Measurements from ENCODE around the gene ING4.
A peak's percentile ranks its signal among the peaks of the same experiment; 100 is the strongest.

Gene ING4

DNA sequence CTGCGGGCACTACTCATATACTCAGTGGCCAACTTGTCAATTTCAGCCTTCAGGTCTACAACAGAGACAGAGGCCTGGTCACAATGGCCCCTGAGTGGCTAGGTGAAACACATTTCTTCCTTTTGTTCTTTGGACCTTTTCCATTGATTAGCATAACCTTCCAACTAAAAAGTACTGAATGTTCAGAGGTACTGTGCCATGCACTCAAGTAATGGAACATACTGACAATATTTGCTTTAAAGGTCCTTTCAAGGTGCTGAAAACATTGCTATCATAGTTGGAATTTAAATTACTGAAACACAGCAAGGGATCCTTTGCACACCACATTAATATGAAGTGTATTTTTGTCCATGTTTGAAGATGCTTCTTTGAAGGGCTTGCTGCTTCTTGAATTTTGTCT is 9.6 kb downstream of the ING4 start:
- no peak for TF ChIP-seq CTCF (IDR thresholded peaks at IDR 0.05; ENCODE audit: insufficient read depth, low read length, poor library complexity, severe bottlenecking)
- Histone ChIP-seq H3K36me3 (ENCODE audit: control insufficient read depth, insufficient read depth, low read length) (peaks cover 16% of the 10 kb centered on the region), H3K27me3 (replicated peaks; ENCODE audit: control insufficient read depth, insufficient read depth, low read length) (no peaks in the 10 kb centered on the region), H3K4me3 (replicated peaks; ENCODE audit: low read depth, low read length) (no peak overlapping the region)
- DNase-seq (ENCODE audit: extremely low read depth, insufficient read length), result no peak

DNA sequence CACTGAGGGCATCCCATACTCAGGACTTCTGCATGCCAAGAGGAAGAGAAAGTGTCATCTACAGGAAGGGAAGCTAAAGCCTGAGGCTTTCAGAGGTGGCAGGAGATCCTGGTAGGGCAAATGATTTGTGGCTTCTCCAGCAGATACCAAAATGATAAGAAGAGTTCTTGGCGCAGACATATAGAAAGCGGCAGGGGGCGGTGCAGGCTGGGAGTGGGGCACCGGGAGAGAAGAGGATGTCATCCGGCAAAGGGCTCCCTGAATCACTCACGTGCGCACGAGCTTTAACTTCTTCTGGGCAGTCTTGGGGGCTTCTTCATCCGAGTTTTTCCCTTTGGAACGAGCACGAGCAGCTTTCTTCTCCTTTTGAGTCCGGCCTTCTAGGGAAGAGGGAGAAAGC is 10.5 kb downstream of the ING4 start:
- peaks cover 18% of the 10 kb centered on the region for H3K36me3 ChIP-seq (ENCODE audit: control insufficient read depth, insufficient read depth, low read length)
- no peak overlapping the region for H3K4me3 ChIP-seq (replicated peaks; ENCODE audit: low read depth, low read length)
- TF ChIP-seq CTCF (IDR thresholded peaks at IDR 0.05; ENCODE audit: insufficient read depth, low read length, poor library complexity, severe bottlenecking), result no peak
- H3K27me3 ChIP-seq (replicated peaks; ENCODE audit: control insufficient read depth, insufficient read depth, low read length), result no peaks in the 10 kb centered on the region
- DNase-seq (ENCODE audit: extremely low read depth, insufficient read length), result no peak

DNA sequence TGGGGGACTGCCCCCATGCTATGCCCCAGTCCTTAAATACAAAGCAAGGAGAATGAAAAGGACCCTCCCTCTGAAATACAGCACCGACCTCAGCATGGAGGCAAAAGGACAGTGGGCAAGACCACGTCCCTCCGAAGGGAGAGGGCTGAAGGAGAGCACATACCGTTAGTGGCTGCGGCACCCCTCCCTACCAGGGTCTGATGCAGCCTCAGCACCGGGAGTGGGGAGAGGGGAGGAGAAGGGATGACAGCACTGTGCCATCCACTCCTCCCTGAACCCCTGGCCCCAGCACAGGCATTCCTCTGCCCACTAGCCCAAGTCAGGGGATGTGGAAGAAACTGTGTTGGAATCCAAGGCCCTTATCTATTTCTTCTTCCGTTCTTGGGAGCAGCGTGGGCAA is 12.1 kb downstream of the ING4 start:
- peaks cover 16% of the 10 kb centered on the region for H3K36me3 ChIP-seq (ENCODE audit: control insufficient read depth, insufficient read depth, low read length)
- TF ChIP-seq CTCF (IDR thresholded peaks at IDR 0.05; ENCODE audit: insufficient read depth, low read length, poor library complexity, severe bottlenecking), result no peak

DNA sequence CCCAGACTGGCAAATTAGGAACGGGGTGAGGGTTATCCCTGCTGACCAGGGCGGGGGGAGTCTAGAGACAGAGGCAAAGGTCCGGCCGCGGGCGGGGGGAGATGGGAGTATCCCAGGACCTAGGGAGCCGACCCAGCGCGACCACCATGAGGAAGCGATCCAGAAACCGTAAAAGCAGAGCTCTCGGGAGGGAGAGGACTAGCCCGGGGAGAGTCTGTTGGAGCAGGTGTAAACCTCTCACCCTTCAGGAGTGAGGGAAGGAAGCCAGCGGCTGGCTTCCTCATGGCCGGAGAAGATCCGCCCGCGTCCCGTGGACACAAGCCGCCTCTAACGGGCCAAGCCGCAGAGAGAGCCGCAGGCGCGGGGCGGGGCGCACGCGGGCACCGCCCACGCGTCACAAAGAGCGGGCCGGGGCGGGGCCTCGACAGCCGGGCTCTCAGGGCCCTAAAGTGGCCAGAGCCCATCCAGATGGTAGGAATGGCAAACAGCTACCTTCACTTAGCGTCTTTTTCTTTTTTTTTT is 15.8 kb downstream of the ING4 start, which contains the start of gene ACRBP:
ACRBP (minus strand) TSS at position 350 of the 522 bp plus-strand sequence; CDS start at position 284, 66 bp downstream.
- Histone ChIP-seq H3K4me3 (replicated peaks; ENCODE audit: low read depth, low read length) (peak within 1 kb of the TSS; percentile 54), H3K27me3 (replicated peaks; ENCODE audit: control insufficient read depth, insufficient read depth, low read length) (no peaks in the 10 kb centered on the region), H3K36me3 (ENCODE audit: control insufficient read depth, insufficient read depth, low read length) (peaks cover 7% of the 10 kb centered on the region)
- no peak for TF ChIP-seq CTCF (IDR thresholded peaks at IDR 0.05; ENCODE audit: insufficient read depth, low read length, poor library complexity, severe bottlenecking)
- DNase-seq (ENCODE audit: extremely low read depth, insufficient read length), result peak; percentile 81

More for the DNA sequence above, 12.1 kb downstream of the ING4 start:
- no peak overlapping the region for H3K4me3 ChIP-seq (replicated peaks; ENCODE audit: low read depth, low read length)
- no peaks in the 10 kb centered on the region for H3K27me3 ChIP-seq (replicated peaks; ENCODE audit: control insufficient read depth, insufficient read depth, low read length)
- DNase-seq (ENCODE audit: extremely low read depth, insufficient read length), result no peak

- Histone ChIP-seq H3K4me3 (replicated peaks; ENCODE audit: low read depth, low read length) (peak overlapping the region; percentile 54), H3K27me3 (replicated peaks; ENCODE audit: control insufficient read depth, insufficient read depth, low read length) (no peaks in the 10 kb centered on the region), H3K36me3 (ENCODE audit: control insufficient read depth, insufficient read depth, low read length) (peaks cover 7% of the 10 kb centered on the region)
- no peak for TF ChIP-seq CTCF (IDR thresholded peaks at IDR 0.05; ENCODE audit: insufficient read depth, low read length, poor library complexity, severe bottlenecking)
- DNase-seq (ENCODE audit: extremely low read depth, insufficient read length), result no peak
Observed at GRCh38 chr12:6646276-6647082, 16.4 kb downstream of the ING4 start.
